ENCODE data around the gene NOP14. TPM values are rescaled to one million over a fixed set of nuclear protein-coding genes. Genes with fewer than 3 reads are reported as not detected.

The NOP14 gene
- 24.1 to 28.2 TPM (median 25.3 TPM) in 5 replicates for total RNA-seq (2022; extraction: Qiagen RNA extraction)

GRCh38 chr4:2963175-2963965 is at the start of gene NOP14, which contains the start of gene GRK4:
TSS of gene NOP14 (minus strand) at chr4:2963406. CDS start at chr4:2963319, 87 bp downstream.
TSS of gene GRK4 (plus strand) at chr4:2963571. CDS start at chr4:2964071, 500 bp downstream.

Other genes starting within 250 kb of the NOP14 start
- gene TNIP2, start 207.1 kb downstream of the NOP14 start, total RNA-seq (2022; extraction: Qiagen RNA extraction) = 33.0 to 46.2 TPM (median 41.3 TPM) in 5 replicates
- gene SH3BP2, start 170.3 kb downstream of the NOP14 start, total RNA-seq (2022; extraction: Qiagen RNA extraction) = 2.7 to 5.6 TPM (median 4.0 TPM) in 5 replicates
- gene ADD1, start 119.6 kb downstream of the NOP14 start, total RNA-seq (2022; extraction: Qiagen RNA extraction) = 76.9 to 91.6 TPM (median 86.3 TPM) in 5 replicates
- 1.1 to 1.8 TPM (median 1.4 TPM) in 5 replicates for gene GRK4, start 165 bp upstream of the NOP14 start, total RNA-seq (2022; extraction: Qiagen RNA extraction)
- not detected in 5 replicates for gene HTT-AS, start 111.1 kb upstream of the NOP14 start, total RNA-seq (2022; extraction: Qiagen RNA extraction)
- gene HTT, start 111.3 kb upstream of the NOP14 start, total RNA-seq (2022; extraction: Qiagen RNA extraction) = 11.4 to 12.6 TPM (median 12.5 TPM) in 5 replicates